Measurements from ENCODE around the gene AOPEP.

GRCh38 chr9:94936419-94936818, 209.9 kb downstream of the AOPEP start:
- TF ChIP-seq CTCF (IDR thresholded peaks at IDR 0.05): no peak
- no peak for TF ChIP-seq POLR2A (IDR thresholded peaks at IDR 0.05)

Measured in testis (tissue), 2 donors.